Measurements from ENCODE around the gene CEACAM8.
"Not testable (repeated sequence)": the region's sequence is repeated elsewhere in the genome, so short reads cannot be mapped to it uniquely, and the experiment has no call there.

The CEACAM8 gene

DNA sequence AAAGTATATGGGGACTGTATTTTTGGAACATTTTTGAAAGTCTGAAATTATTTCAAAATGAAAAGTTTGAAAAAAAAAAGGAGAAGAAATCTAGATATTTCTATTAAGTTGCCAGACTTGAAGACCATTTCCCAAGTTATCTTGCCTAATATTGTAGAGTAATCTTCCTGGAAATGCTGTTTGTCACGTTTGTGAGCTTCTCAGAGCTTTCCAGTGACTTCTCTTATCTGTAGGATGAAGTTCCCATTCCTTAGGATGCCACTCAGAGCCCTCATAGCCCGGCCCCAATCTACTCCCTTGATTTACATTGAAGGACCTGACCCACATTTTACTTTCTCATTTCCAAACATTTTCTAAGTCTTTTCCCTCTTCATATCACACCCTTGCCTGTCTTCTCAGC lies 23.6 kb downstream of the CEACAM8 start:
- DNase-seq, result no peak

DNA sequence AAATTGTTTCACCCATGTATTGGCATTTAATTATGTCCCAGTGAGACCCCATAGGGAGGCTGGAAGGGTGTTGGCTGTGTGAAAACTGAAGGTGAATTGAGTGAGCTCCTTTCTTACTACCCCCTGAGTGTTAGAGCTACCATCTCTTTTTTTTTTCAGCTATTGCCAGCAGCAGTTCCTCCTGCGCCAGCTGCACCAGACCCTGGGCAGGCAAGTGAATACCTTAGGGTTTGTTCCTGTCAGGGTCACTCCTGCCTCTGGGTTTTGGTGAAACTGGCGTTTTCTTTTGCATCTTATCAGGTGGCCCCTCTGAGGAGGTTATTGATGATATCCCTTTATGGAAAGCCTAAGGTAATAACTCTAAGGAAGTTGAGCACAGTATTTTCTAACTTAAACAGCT lies 25.5 kb downstream of the CEACAM8 start:
- DNase-seq, result no peak

DNA sequence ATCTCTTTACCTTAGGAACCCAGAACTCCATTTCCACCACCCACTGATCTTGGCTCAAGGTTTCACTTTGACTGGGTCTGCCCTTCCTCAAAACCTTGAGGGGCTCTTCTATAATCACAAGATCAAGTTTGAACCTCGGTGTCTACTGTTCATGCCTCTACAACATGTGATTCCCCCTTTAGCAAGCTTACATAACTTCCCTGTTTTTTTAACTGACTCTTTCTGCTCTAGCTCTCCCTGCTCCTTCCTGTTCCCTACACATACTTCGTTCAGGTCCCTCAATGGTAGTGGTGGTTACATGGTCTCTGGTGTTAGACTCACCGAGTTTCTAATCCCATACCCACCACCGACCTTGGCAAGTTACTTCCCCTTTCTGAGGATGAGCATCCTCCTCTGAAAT lies 26.7 kb downstream of the CEACAM8 start:
- no peak for DNase-seq

DNA sequence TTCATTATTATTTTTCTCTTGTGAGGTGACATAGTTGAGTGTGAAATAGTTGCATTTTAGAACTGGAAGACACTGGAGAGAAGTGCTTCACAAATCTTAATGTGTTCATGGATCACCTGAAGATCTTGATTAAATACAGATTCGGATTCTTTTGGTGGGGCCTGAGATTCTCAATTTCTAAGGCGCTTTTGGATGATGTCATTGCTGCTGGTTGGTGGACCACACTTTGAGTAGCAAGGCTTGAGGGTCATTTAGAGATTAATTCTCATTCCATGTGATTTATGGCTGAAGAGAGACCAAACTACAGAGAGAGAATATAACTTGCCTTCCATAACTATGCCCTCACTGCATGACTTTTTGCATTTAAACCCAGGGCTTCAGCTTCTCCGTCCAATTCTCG lies 27.2 kb downstream of the CEACAM8 start:
- DNase-seq, result no peak

DNA sequence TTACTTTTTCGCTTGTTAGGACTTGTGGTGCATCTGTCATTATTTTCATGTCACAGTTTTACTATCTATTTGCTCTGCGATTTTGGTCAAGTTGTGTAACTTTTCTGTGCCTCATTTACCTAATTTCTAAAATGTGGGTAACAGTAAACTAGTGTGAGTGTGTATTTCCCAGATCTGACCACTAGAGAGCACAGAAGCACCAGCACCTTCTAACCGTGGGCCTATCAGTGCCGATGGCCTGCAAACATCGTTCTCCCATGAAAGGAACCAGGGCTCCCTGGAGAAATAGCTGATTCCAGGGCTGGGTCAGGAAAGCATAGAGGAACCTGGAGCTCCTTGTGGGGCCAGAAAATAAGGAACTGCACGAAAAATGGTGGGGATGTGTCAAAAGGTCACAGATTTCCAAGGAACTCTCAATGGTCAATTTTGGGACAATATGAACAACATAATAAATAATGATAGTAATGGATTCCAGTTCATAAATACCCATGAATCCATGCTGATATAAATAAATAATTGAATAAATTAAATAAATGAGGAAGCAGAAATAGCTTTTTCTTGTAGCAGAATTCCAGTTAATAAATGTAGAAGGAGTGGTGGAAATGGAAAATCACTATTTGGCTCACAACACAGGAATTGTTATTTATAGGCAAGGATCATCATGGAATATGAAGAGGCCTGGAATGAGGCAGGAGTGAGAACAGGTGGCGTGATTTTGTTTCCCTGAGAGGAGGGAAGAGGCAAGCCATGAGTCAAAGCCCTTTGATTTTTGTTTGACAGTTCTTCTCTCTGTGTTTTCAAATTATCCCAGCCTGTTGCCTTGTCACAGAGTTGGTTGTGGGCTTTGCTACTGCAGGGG lies 31.1 kb downstream of the CEACAM8 start:
- DNase-seq, result peak; percentile 34

DNA sequence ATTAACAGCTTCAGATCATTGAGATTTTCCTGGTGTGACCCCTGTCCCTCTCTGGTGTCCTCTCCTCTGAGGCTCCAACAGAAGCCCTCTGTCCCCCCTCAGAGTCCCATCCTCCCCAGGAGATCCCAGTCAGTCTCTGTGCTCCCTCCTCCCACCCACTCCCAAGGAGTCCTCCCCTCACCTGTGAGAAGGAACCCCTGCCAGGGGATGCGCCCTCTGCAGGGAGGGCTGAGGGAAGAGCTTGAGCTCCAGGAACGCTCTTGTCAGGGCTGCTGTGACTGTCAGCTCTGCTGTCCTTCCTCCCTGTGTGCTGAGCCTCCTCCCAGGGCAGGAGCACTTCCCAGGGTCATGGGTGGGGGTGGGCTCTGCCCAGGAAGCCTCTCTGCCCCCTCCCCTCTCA lies 33.2 kb downstream of the CEACAM8 start:
- no peak for DNase-seq

DNA sequence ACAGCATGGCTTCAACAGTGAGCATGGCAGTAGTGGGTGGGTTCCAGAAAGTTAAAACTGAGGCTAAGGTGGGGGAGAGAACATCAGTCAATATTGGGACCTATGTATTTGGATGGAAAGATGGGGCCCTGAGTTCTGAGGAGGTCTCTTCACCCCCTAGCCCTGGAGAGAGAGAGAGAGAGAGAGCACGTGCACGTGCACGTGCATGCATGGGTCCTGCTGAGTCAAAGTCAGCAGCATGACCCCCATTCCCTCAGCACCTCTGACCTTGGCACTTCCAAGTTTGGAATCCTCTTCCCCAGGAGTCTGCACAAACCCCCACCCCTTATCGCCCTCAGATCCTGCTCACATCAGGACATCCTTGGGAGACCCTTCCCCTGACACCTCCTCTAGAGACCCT lies 34.0 kb downstream of the CEACAM8 start:
- no peak for DNase-seq

DNA sequence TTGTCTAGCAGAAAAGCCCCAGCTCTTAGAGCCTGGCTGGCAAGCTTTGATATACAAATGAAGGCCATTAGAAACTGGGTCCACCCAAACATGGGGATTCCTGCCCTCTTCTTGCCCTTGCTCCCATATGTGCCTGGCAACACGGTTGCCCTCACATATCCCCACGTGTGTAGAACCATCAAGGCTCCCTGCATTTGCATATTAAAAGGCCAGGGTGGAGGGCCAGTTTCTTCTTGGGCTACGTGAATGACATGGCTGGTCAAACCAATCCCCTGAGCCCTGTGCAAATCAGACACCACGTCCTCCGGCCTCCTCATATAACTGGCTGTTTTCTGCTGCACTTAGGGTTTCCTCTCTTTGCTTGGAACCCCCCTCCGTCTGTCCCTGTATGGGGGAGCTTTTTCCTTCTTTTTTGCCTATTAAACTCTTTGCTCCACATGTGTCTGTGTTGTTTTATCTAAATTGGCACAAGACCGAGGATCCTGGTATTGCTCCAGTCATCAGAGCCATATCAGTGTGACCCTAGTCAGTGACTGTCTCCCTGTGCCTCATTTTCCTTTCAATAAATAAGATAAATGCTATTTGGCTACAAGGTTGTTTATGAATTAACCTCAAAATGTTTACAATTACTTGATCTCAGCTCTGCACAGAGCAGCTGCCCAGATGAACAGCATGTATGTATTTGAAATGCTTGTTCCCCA lies 36.1 kb downstream of the CEACAM8 start:
- DNase-seq, result no peak

DNA sequence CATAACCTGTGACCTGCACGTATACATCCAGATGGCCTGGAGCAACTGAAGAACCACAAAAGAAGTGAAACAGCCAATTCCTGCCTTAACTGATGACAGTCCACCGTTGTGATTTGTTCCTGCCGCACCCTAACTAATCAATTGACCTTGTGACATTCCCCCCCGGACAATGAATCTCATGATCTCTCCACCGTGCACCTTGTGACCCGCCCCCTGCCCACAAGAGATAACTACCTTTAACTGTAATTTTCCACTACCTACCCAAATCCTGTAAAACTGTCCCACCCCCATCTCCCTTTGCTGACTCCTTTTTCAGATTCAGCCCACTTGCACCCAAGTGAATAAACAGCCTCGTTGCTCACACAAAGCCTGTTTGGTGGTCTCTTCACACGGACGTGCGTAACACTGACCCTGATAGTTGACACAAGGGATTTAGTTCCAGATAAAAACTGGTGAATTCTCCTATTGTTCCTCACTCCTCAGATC lies 37.3 kb downstream of the CEACAM8 start:
- not testable (repeated sequence) for DNase-seq

DNA sequence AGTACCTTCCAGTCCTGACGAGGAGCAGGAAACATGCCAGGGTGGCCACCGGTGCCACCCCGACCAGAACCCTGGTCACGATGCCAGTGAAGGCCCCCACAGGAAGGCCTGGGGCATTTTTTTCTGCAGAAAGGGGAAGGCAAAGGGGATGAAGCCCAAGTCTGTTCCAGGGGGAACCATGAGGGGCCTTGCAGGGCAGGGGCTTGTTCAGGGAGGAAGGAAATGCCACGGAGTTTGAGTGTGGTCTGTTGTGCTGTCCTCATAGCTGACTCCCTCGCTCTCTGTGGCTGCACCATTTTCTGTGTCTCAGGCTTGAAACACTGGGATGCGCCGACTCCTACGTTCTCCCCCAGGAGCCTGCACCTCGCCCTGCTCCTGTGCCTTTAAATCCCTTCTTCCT lies 38.9 kb downstream of the CEACAM8 start:
- no peak for DNase-seq

DNA sequence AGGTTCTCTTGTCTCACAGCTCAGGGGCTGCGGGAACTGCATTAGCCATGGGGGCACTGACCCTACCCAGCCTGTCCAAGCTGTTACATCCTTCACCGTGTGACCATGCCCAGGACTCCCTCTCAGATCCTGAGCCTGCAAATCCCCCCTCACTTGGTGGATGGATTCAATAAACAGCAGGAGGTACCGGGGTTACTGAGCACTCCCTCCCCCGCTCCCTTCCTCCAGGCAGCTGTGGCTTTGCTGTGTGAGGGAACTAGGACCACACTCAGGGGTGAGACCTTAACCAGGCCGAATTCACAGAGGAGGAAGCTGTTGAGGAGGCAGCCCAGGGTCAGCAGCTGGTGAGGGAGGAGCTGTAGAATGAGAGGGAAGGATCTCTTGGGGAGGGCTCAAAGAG lies 39.4 kb downstream of the CEACAM8 start:
- DNase-seq, result no peak

DNA sequence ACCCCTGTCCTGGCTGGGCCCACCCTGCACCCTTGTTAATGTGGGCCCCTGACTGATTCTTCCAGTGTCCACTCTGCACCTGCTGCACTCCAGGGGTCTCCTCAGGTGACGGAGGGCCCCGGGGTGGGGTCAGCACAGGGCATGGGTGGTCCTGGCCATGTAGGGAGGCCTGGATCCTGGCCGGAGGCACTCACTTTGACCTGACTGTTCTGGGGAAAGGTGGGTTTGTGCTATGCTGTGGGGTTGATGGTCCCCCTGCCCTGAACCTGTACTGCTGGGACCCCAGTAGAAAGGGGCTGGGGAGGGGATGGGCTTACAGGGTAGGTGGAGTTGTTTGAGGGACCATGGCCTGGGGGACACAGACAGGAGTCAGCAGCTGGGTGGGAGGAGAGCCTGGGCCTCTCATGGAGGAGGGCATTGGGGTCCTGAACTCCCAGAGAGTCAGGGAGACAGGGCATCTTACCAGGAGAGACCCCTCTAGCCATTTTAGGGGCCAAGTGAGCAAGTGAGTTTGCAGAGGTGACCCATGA lies 40.6 kb downstream of the CEACAM8 start:
- no peak for DNase-seq

DNA sequence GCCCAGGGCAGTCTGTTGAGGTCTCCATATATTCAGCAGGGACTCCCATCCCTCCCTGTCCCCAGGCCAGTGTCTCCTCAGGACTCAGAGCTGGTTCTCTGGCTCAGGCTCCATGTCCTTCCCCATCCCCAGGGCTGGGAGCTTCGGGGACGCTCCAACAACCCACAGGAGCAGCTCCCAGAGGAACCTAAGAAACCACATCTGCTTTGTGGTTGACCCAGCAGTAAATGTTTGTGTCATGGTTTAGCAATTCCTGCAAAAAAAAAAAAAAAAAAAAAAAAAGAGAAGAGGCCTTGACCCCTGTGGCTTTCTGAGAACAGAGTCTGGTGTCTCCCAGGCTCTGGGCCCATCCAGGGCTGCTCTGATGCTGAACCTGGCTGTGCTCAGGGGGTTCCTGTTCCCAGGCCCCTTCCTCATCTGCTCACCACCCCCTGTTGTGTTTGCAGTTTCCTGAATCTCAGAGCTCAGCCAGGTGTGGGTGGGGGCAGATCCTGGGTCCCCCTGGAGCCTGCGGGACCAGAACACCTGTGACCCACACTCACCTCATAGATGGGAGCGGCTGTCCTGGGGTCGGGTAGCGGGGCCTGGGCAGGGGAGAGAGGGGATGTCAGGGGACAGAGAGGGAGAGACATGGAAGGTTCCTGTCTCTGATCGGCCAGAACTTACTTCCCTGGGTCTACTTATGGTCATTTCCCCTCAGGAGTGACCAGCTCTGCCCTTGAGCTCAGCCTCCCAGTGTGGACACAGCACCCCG lies 41.3 kb downstream of the CEACAM8 start:
- no peak for DNase-seq

DNA sequence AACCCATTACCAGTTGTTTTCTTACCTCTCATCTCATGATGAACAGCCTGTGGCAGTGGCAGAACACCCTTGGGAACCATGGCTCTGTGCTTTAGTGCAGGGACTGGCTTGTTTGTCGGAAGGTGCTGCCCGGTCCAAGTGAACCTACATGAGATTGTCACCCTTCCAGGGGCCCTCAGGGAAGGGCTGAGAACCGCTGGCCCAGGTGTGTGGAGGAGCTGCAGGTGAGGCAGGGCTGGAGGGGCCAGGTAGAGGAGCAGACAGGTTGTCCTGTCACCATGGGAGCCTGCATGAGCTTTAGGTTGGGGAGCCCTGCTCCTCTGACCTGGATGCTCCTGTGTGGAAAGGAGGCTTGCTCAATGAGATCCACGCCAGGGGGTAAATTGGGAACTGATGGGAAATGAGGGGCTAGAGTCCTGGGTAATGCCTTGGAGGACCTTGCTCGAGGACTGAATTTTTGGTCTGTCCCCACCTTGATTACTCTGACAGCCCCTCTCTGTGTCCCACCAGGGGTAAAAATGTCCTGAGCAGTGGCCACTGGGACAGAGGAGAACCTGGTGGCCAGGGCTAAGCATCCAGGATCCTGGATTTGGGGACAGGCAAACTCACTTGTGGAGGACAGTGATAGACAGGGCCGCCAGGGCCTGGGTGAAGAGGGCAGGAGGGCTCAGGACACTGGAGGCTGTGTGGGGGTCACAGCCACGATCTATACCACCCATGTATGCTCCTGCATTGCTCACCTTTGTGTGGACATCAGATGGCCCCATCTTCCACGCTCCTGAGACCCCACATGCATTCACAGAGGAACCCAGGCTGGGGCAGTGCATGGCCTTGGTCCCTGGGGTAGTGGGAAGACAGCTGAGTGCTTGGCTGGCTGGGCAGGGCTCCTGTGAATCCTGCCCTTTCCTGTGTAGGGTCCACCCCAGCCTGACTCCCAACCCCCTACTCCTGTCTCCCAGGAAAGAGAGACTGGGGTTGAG lies 42.3 kb downstream of the CEACAM8 start:
- DNase-seq, result no peak

DNA sequence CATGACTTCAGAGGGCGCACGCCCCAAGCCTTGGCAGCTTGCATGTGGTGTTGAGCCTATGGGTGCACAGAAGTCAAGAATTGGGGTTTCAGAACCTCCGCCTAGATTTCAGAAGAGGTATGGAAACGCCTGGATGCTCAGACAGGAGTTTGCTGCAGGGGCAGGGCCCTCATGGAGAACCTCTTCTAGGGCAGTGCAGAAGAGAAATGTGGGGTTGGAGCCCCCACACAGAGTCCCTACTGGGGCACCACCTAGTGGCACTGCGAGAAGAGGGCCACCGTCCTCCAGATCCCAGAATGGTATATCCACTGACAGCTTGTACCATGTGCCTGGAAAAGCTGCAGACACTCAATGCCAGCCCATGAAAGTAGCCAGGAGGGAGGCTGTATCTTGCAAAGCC lies 44.2 kb downstream of the CEACAM8 start:
- not testable (repeated sequence) for DNase-seq

DNA sequence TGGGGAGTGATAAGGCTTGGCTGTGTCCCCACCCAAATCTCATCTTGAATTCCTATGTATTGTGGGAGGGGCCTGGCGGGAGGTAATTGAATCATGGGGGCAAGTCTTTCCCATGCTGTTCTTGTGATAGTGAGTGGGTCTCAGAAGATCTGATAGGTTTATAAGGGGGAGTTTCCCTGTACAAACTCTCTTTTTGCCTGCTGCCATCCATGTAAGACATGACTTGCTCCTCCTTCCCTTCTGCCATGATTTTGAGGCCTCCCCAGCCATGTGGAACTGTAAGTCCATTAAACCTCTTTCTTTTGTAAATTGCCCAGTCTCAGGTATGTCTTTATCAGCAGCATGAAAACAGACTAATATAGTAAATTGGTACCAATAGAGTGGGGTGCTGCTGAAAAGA lies 45.7 kb downstream of the CEACAM8 start:
- not testable (repeated sequence) for DNase-seq

DNA sequence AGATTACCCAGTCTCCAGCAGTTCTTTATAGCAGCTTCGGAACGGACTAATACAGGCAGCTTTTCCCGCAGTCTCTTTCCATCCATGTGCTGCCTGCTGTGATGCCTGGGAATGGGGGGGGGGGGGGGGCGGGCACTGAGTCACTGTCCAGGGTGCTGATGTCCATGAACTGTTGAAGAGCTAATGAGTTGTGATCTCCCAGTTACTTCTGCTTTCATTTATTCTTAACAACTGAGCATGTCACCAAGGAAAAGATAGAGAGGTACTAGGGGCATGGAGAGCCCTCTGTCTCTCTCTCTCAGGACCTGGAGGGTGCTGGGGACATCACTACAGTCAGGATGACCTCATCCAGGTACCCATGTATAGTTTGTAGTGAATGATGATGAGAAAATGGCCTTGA lies 46.2 kb downstream of the CEACAM8 start:
- DNase-seq, result no peak

DNA sequence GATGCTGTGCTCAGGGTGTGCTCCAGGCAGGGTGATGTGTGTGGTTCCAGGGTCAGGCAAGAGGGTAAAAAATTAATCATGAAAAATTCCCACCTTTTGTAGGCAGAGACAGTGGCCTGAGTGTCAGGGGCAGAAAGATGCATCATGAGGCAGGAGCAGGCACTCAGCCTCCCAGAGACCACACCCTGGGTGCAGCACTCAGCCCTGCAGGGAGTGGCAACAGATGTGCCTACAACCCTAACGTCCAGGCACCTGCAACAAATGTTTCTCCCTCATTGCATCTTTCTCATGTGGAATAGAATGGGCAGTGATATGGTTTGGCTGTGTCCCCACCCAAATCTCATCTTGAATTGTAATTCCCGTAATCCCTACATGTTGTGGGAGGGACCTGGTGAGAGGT lies 46.8 kb downstream of the CEACAM8 start:
- no peak for DNase-seq

DNA sequence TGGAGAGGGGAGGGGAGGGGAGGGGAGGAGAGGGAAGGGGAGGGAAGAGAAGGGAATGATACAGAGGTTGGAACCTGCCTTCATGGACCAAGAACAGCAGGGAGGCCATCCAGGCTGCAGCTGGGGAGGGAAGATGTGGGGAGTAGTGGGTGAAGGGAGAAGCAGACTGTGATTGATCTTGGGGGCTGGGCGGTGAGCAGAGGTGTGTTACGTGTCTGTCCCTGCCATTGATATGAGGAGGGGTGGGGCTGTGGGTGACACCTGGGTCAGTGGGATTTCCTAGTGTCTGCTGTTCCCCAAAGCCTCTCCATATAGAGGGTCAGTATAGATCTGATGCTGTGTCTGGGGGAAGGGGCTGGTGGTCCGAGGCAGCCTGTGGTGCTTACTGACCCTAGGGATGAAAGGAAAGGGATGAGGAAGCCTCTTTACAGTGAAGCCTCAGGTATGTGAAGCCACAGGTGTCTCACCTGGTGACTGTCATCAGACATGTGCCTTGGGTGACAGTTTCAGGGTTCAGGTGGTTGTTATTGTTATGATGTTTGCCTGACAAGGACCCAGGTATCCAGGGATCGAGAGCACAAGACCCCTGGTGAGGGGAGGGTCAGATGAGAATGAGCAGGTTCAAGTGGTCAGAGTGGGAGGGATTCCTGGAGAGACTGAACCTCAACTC lies 47.8 kb downstream of the CEACAM8 start:
- DNase-seq, result no peak

DNA sequence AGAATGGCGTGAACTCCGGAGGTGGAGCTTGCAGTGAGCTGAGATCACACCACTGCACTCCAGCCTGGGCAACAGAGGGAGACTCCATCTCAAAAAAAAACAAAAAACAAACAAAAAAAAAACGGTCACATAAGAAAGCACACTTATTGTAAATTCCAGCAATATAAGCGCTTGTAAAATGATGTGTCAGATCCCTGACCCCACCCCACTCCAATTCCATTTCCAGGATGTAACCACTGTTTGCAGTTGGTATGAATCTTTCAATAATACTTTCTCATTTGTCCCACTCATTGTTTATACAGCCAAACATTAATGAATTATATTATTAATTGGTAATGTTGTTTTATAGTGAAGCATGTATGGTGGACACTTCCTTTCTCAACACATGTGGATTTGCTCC lies 50.6 kb downstream of the CEACAM8 start:
- DNase-seq, result no peak

DNA sequence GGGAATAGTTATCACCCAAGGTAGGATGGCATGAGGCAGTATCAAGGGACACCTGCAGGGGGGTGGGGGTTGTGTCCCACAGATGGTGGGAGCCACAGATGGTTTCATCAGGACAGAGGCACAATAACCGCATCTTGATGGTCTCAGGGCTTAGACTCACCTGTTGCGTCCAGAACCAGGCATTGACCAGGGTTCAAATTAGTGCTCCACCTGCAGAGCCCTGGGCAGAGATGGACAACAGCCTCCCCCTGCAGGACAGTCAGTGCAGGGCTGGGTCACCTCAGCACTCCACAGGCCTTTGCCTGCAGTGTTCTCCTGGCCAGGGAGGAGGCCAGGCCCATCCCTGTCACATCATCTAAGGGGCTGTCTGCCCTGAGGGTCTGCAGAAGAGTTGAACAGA lies 51.9 kb downstream of the CEACAM8 start:
- no peak for DNase-seq

Data from NCI-H345 (cell line).